GM23248 (cell line): Measurements from ENCODE around the gene ZBED4.

Source experiments
- EZH2 ChIP-seq: fragments of 200-600 bp; sonication (generic); IDR thresholded peaks from 2 replicates; pipeline ENCODE4 v1.6.1; 2018; ENCODE audit warnings: antibody characterized with exemption, mild to moderate bottlenecking; ENCODE audit not compliant: insufficient read depth, poor library complexity, severe bottlenecking
- EZH2phosphoT487 ChIP-seq: fragments of 200-600 bp; sonication (generic); IDR thresholded peaks from 2 replicates; pipeline ENCODE4 v1.6.1; 2018; ENCODE audit warnings: antibody characterized with exemption, moderate library complexity, mild to moderate bottlenecking, low read depth; ENCODE audit not compliant: insufficient read depth

DNA sequence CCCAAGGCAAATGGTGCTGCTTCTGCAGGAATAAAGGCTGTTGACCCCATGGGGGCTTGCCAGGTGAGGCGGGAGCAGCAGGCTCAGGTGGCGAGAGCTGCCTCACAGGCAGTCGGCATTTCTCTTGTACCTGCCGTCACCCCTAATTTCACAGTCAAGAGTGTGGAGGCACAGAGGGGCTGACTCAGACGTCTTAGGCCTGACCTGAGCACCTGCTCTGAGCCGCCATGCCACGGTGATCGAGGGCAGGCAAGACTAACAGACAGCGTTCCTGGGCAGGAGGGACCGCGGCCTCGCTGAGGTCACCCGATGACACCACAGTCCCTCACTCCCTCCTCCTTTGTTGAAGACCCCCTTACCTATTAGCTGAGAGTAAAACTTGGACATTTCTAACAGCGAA is 59.4 kb downstream of the ZBED4 start:
- no peak for TF ChIP-seq EZH2
- no peak for TF ChIP-seq EZH2phosphoT487
